ENCODE results near the gene TRIO. TPM values are rescaled to one million over a fixed set of nuclear protein-coding genes. Genes with fewer than 3 reads are reported as not detected.

TRIO gene
- total RNA-seq, 4 donors from 2014 or later, result 67.4 to 103 (median 94.7) TPM

DNA sequence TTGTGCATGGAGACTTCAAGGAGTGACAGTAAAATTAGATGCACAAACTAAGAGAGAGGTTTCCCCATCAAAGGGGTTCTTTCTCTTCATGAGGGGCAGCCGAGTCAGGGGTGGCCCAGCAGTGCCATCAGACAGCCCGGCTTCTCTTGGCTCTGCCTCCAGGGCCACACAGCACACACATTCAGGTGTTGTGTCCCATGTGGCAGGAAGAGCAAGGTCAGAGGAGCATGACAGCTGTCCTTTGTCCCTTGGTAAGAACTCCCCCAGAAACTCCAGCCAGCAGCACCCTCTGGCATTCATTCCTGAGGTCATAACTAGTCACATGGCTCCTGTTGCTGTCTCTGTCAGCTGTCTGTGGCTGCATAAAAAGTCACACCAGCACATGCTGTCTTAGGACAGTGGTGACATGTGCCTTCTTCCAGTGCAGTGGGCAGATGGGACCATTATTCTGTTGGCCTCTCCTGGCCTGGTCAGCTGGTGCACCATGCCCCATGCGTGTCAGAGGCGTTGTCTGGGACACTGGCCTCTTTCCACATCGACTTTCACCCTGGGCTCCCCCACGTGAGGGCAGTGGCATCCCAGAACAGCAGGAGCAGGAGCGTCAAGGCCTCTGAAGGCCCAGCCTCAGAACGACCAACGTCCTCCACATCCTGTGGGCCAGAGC, 360.0 kb downstream of the TRIO start:
- Histone ChIP-seq H3K36me3 (peaks cover 17 to 33% of the 10 kb centered on the region in 2 donors), H3K27me3 (no peaks in the 10 kb centered on the region), H3K9me3 (no peaks in the 10 kb centered on the region), H3K27ac (no peak overlapping the region), H3K4me3 (replicated peaks in 1 of 3) (no peak overlapping the region), H3K4me1 (no peaks in the 10 kb centered on the region)
- no peak for DNase-seq
- 78 to 100% methylated on average over 1 to 9 of the region's 9 CpGs for WGBS, 2 donors
- intact Hi-C loops (cut with DNase I), result no loop called here
- TF ChIP-seq POLR2A (IDR thresholded peaks at IDR 0.05), result no peak
- TF ChIP-seq, protein P1, sequence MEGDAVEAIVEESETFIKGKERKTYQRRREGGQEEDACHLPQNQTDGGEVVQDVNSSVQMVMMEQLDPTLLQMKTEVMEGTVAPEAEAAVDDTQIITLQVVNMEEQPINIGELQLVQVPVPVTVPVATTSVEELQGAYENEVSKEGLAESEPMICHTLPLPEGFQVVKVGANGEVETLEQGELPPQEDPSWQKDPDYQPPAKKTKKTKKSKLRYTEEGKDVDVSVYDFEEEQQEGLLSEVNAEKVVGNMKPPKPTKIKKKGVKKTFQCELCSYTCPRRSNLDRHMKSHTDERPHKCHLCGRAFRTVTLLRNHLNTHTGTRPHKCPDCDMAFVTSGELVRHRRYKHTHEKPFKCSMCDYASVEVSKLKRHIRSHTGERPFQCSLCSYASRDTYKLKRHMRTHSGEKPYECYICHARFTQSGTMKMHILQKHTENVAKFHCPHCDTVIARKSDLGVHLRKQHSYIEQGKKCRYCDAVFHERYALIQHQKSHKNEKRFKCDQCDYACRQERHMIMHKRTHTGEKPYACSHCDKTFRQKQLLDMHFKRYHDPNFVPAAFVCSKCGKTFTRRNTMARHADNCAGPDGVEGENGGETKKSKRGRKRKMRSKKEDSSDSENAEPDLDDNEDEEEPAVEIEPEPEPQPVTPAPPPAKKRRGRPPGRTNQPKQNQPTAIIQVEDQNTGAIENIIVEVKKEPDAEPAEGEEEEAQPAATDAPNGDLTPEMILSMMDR (IDR thresholded peaks at IDR 0.05), result no peak

DNA sequence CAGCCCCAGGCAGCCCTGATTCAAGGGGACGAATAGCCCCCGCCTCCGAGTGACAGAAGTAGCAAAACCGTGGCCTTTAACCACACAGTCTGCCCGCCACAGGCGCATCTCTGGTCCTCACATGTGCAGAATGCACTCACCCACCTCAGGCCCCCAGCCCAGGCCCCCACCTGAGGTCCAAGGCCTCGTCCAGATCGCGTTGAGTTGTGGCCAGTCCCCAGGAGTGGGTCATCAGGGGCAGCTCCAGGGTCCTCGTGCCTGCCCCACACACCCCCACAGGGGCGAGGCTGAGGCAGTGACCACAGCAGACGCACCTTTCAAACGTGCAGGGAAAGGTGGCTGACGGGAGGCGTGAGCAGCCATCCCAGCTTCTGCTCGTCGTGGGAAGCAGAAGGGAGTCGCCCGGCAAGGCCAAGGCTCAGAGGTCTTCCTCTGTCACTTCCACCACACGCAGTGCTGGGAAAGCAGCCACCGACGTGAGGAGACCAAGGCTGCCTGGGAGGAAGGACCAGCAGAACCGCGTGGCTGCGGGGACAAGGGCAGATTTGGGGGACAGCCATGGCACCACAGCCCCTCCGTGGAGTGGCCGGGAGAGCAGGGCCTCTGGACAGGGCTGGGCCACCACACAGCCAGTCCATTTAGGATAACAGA, 360.7 kb downstream of the TRIO start:
- Histone ChIP-seq H3K36me3 (peaks cover 16 to 29% of the 10 kb centered on the region in 2 donors), H3K4me3 (replicated peaks in 1 of 3) (no peak overlapping the region), H3K4me1 (no peaks in the 10 kb centered on the region), H3K9me3 (no peaks in the 10 kb centered on the region), H3K27ac (no peak overlapping the region), H3K27me3 (no peaks in the 10 kb centered on the region)
- WGBS, 2 donors, result 89 to 90% methylated on average over 24 to 27 of the region's 27 CpGs
- DNase-seq, result no peak
- intact Hi-C loops (cut with DNase I), result no loop called here
- no peak for TF ChIP-seq POLR2A (IDR thresholded peaks at IDR 0.05)
- TF ChIP-seq, protein P1 (IDR thresholded peaks at IDR 0.05), result no peak

DNA sequence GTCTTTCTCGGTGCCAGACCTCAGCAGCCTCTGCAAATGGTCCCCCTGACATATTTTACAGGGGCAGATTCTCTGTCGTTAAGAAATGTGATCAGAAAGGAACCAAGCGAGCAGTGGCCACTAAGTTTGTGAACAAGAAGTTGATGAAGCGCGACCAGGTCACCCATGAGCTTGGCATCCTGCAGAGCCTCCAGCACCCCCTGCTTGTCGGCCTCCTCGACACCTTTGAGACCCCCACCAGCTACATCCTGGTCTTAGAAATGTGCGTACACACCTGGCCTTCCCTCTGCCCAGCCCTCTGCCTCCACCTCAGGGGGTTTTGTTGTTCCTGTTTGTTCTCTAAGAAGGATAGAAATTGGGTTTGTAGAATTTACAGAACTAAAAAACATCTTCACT, 361.2 kb downstream of the TRIO start:
- TF ChIP-seq, protein P1 (IDR thresholded peaks at IDR 0.05), result no peak
- no peak for TF ChIP-seq POLR2A (IDR thresholded peaks at IDR 0.05)
- WGBS, 2 donors, result 91 to 94% methylated on average over 8 of the region's 8 CpGs

DNA sequence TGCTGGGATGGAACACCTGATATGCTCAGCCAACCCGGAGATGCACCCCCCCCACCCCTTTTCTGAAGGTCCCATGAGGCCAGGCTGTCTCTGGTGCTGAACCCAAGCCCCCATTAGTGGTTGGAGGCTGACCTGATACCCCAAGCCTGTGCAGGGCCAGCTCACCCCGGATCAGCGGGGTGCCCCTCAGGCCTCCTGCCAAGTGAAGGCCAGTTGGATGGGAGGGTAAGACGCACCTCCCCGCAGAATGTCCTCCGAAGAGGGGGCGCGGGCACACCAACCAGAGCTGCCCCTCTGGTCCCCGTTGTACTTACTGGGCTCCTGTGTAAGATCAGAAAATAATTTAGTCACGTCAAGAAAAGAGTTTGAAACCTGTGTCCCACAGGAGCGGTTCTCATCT, 361.7 kb downstream of the TRIO start:
- H3K9me3 ChIP-seq, result no peaks in the 10 kb centered on the region
- H3K27ac ChIP-seq, result no peak overlapping the region
- 96 to 100% methylated on average over 3 to 9 of the region's 11 CpGs for WGBS, 2 donors
- H3K36me3 ChIP-seq, result peaks cover 8 to 23% of the 10 kb centered on the region in 2 donors
- H3K27me3 ChIP-seq, result no peaks in the 10 kb centered on the region
- intact Hi-C loops (cut with DNase I), result no loop called here
- TF ChIP-seq, protein P1 (IDR thresholded peaks at IDR 0.05), result no peak
- TF ChIP-seq POLR2A (IDR thresholded peaks at IDR 0.05), result no peak
- H3K4me1 ChIP-seq, result no peaks in the 10 kb centered on the region
- H3K4me3 ChIP-seq (replicated peaks in 1 of 3), result no peak overlapping the region
- no peak for DNase-seq

More for the DNA sequence above, 361.2 kb downstream of the TRIO start:
- Histone ChIP-seq H3K9me3 (no peaks in the 10 kb centered on the region), H3K27ac (no peak overlapping the region), H3K36me3 (peaks cover 11 to 24% of the 10 kb centered on the region in 2 donors), H3K4me1 (no peaks in the 10 kb centered on the region), H3K4me3 (replicated peaks in 1 of 3) (no peak overlapping the region), H3K27me3 (no peaks in the 10 kb centered on the region)
- no peak for DNase-seq
- intact Hi-C loops (cut with DNase I), result no loop called here
